Measurements from ENCODE around the gene TSC2. TPM values are rescaled to one million over a fixed set of nuclear protein-coding genes. Genes with fewer than 3 reads are reported as not detected.

TSC2 gene
- total and polyA plus RNA-seq, 2 of the 13 experiments (the other 11 are each of a cell fraction or from before 2014, with no cell fraction given): 19.6 to 40.4 TPM

- TF ChIP-seq ZBTB21 (CRISPR knock-in tag; IDR thresholded peaks at IDR 0.05): no peak
- no peak for TF ChIP-seq SIN3B (IDR thresholded peaks at IDR 0.05; ENCODE audit: low read length)
- TF ChIP-seq SOX13 (IDR thresholded peaks at IDR 0.05): no peak
- peak in 1 of 2 experiments; percentile 13; a peak in 1 of 4 replicates for TF ChIP-seq SOX13 (CRISPR knock-in tag; conservative IDR thresholded peaks at IDR 0.05 in 1 of 2, IDR thresholded peaks at IDR 0.05 in 1 of 2)
- no peak for TF ChIP-seq NFIC (IDR thresholded peaks at IDR 0.05; ENCODE audit: low read length)
- TF ChIP-seq, protein P1, sequence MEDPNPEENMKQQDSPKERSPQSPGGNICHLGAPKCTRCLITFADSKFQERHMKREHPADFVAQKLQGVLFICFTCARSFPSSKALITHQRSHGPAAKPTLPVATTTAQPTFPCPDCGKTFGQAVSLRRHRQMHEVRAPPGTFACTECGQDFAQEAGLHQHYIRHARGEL (CRISPR knock-in tag; IDR thresholded peaks at IDR 0.05): 0 out of 2 replicates have a peak, but pooled peaks have one; percentile 9
- TF ChIP-seq ZEB1 (IDR thresholded peaks at IDR 0.05; ENCODE audit: insufficient replicate concordance, low read depth): no peak
- TF ChIP-seq PHF8 (CRISPR knock-in tag; IDR thresholded peaks at IDR 0.05): peak; percentile 66
- TF ChIP-seq ZUFSP (CRISPR knock-in tag; IDR thresholded peaks at IDR 0.05; ENCODE audit: borderline replicate concordance): no peak
- TF ChIP-seq SP4 (CRISPR knock-in tag; IDR thresholded peaks at IDR 0.05): peak; percentile 96
- TF ChIP-seq USF2 (IDR thresholded peaks at IDR 0.05; ENCODE audit: low read depth, low read length): no peak
- no peak for TF ChIP-seq USF2 (CRISPR knock-in tag; IDR thresholded peaks at IDR 0.05; ENCODE audit: borderline replicate concordance)
- no peak for TF ChIP-seq HOXA9 (CRISPR knock-in tag; IDR thresholded peaks at IDR 0.05; ENCODE audit: borderline replicate concordance)
- TF ChIP-seq, protein P2, sequence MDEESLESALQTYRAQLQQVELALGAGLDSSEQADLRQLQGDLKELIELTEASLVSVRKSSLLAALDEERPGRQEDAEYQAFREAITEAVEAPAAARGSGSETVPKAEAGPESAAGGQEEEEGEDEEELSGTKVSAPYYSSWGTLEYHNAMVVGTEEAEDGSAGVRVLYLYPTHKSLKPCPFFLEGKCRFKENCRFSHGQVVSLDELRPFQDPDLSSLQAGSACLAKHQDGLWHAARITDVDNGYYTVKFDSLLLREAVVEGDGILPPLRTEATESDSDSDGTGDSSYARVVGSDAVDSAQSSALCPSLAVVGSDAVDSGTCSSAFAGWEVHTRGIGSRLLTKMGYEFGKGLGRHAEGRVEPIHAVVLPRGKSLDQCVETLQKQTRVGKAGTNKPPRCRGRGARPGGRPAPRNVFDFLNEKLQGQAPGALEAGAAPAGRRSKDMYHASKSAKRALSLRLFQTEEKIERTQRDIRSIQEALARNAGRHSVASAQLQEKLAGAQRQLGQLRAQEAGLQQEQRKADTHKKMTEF (CRISPR knock-in tag; IDR thresholded peaks at IDR 0.05): peak; percentile 65
- no peak for TF ChIP-seq NPAS2 (CRISPR knock-in tag; IDR thresholded peaks at IDR 0.05; ENCODE audit: borderline replicate concordance)
- no peak for TF ChIP-seq ZNF629 (CRISPR knock-in tag; conservative IDR thresholded peaks at IDR 0.05)
- TF ChIP-seq HDAC2 (CRISPR knock-in tag; IDR thresholded peaks at IDR 0.05): peak; percentile 76
- TF ChIP-seq, protein P3, sequence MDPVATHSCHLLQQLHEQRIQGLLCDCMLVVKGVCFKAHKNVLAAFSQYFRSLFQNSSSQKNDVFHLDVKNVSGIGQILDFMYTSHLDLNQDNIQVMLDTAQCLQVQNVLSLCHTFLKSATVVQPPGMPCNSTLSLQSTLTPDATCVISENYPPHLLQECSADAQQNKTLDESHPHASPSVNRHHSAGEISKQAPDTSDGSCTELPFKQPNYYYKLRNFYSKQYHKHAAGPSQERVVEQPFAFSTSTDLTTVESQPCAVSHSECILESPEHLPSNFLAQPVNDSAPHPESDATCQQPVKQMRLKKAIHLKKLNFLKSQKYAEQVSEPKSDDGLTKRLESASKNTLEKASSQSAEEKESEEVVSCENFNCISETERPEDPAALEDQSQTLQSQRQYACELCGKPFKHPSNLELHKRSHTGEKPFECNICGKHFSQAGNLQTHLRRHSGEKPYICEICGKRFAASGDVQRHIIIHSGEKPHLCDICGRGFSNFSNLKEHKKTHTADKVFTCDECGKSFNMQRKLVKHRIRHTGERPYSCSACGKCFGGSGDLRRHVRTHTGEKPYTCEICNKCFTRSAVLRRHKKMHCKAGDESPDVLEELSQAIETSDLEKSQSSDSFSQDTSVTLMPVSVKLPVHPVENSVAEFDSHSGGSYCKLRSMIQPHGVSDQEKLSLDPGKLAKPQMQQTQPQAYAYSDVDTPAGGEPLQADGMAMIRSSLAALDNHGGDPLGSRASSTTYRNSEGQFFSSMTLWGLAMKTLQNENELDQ (CRISPR knock-in tag; IDR thresholded peaks at IDR 0.05; ENCODE audit: borderline replicate concordance): no peak
- peak; percentile 85; the same call in 1 of the 2 replicates for TF ChIP-seq ZNF790 (CRISPR knock-in tag; IDR thresholded peaks at IDR 0.05; ENCODE audit: borderline replicate concordance)
- no peak for TF ChIP-seq GPN1 (CRISPR knock-in tag; IDR thresholded peaks at IDR 0.05; ENCODE audit: borderline replicate concordance)
- TF ChIP-seq GABPA (IDR thresholded peaks at IDR 0.05; ENCODE audit: low read depth, low read length): no peak
- peak; percentile 60 for TF ChIP-seq GABPA (CRISPR knock-in tag; IDR thresholded peaks at IDR 0.05; ENCODE audit: low read depth)
Observed at GRCh38 chr16:2023092-2024031, 24.4 kb upstream of the TSC2 start (continued).
